IMR-90 (cell line): ENCODE data around the gene CXCL1.

ENCODE experiments used
- CEBPB ChIP-seq: IDR thresholded peaks from 2 replicates; pipeline ENCODE4 v1.6.1; 2012; ENCODE audit warnings: low read depth, low read length, improper control_type of control experiment
- POLR2A ChIP-seq: IDR thresholded peaks from 2 replicates; pipeline ENCODE4 v1.6.1; 2012; ENCODE audit warnings: mild to moderate bottlenecking, low read depth, low read length

DNA sequence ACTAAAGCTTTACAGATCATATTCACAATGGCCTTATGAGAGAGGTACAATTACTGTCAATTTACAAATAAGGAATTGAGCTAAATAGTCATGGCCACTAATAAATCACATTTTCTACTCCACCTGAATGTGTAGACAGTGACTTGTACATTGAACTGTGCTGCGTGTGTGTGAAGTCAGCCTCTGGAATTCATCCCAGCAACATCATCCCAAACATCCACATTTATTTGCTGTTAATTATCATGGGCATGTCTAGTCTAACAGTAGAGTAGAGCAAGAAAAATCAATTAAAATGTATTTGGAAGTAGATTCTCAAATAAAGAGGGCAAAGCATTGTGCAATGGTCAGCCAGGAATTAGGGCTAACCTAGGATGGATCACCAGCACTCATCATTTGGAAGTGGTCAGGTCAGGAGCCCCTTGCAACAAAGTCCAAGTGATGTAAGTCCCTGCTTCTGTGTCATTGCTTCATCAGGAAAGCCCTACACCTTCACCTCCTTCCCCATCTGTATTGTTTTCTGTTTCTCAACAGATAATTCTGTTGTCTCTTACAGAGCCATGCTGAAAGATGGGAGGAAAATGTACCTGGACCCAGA is 20.9 kb upstream of the CXCL1 start:
- TF ChIP-seq CEBPB = no peak
- no peak for TF ChIP-seq POLR2A
